Epithelial cell of prostate (primary cell): ENCODE measurements around the gene CCDC57.
A peak's percentile ranks its signal among the peaks of the same experiment; 100 is the strongest.

Experiments
- DNase-seq: peaks from one replicate; pipeline ENCODE4 v3.0.0-alpha.2; 2011; ENCODE audit warnings: low read depth, low spot score
- H3K27ac ChIP-seq: fragments of 450-650 bp; 2 replicates; pipeline ENCODE4 v1.5.1; 2017; ENCODE audit warnings: mild to moderate bottlenecking

CCDC57 gene

GRCh38 chr17:82117139-82118090, 95.2 kb downstream of the CCDC57 start:
- DNase-seq, result no peak
- no peak overlapping the region for H3K27ac ChIP-seq

GRCh38 chr17:82116246-82116645, 96.4 kb downstream of the CCDC57 start:
- DNase-seq, result no peak
- H3K27ac ChIP-seq, result no peak overlapping the region

- H3K27ac ChIP-seq, result no peak overlapping the region
- no peak for DNase-seq
These were observed 97.8 kb downstream of the CCDC57 start for GRCh38 chr17:82114872-82115271.

GRCh38 chr17:82114447-82114846, 98.2 kb downstream of the CCDC57 start:
- H3K27ac ChIP-seq, result no peak overlapping the region
- no peak for DNase-seq

GRCh38 chr17:82113941-82114340, 98.7 kb downstream of the CCDC57 start:
- no peak for DNase-seq
- no peak overlapping the region for H3K27ac ChIP-seq

GRCh38 chr17:82113422-82113821, 99.2 kb downstream of the CCDC57 start:
- H3K27ac ChIP-seq, result no peak overlapping the region
- DNase-seq, result no peak

- no peak for DNase-seq
- no peak overlapping the region for H3K27ac ChIP-seq
These were observed 99.7 kb downstream of the CCDC57 start for GRCh38 chr17:82112914-82113311.

GRCh38 chr17:82112181-82112913, 100.3 kb downstream of the CCDC57 start:
- H3K27ac ChIP-seq, result no peak overlapping the region
- no peak for DNase-seq

- peak; percentile 84 for DNase-seq
- peak overlapping the region; percentile 28 for H3K27ac ChIP-seq
These were observed 102.3 kb downstream of the CCDC57 start for GRCh38 chr17:82110298-82110697.

- DNase-seq, result no peak
- no peak overlapping the region for H3K27ac ChIP-seq
These were observed 103.6 kb downstream of the CCDC57 start for GRCh38 chr17:82108961-82109475.

GRCh38 chr17:82108496-82108945, 104.1 kb downstream of the CCDC57 start:
- no peak overlapping the region for H3K27ac ChIP-seq
- DNase-seq, result no peak

- DNase-seq, result no peak
- H3K27ac ChIP-seq, result no peak overlapping the region
These were observed 104.6 kb downstream of the CCDC57 start for GRCh38 chr17:82108038-82108437.

- DNase-seq, result no peak
- no peak overlapping the region for H3K27ac ChIP-seq
These were observed 105.2 kb downstream of the CCDC57 start for GRCh38 chr17:82107341-82107860.

GRCh38 chr17:82106688-82107305, 105.8 kb downstream of the CCDC57 start:
- DNase-seq, result no peak
- H3K27ac ChIP-seq, result peak overlapping the region; percentile 66

GRCh38 chr17:82105882-82106687, 106.6 kb downstream of the CCDC57 start:
- no peak for DNase-seq
- peak overlapping the region; percentile 66 for H3K27ac ChIP-seq

GRCh38 chr17:82105417-82105881, 107.2 kb downstream of the CCDC57 start:
- H3K27ac ChIP-seq, result peak overlapping the region; percentile 66
- no peak for DNase-seq

GRCh38 chr17:82104797-82105416, 107.7 kb downstream of the CCDC57 start:
- DNase-seq, result no peak
- no peak overlapping the region for H3K27ac ChIP-seq

- no peak for DNase-seq
- H3K27ac ChIP-seq, result no peak overlapping the region
These were observed 108.8 kb downstream of the CCDC57 start for GRCh38 chr17:82103553-82104451.
